ENCODE measurements around the gene NPAS3. TPM values are rescaled to one million over a fixed set of nuclear protein-coding genes. Genes with fewer than 3 reads are reported as not detected.

Gene NPAS3
- total and polyA plus RNA-seq, 2 of the 8 experiments (the other 6 are each of a cell fraction or from before 2014, with no cell fraction given) = 0.11 to 0.60 TPM

DNA sequence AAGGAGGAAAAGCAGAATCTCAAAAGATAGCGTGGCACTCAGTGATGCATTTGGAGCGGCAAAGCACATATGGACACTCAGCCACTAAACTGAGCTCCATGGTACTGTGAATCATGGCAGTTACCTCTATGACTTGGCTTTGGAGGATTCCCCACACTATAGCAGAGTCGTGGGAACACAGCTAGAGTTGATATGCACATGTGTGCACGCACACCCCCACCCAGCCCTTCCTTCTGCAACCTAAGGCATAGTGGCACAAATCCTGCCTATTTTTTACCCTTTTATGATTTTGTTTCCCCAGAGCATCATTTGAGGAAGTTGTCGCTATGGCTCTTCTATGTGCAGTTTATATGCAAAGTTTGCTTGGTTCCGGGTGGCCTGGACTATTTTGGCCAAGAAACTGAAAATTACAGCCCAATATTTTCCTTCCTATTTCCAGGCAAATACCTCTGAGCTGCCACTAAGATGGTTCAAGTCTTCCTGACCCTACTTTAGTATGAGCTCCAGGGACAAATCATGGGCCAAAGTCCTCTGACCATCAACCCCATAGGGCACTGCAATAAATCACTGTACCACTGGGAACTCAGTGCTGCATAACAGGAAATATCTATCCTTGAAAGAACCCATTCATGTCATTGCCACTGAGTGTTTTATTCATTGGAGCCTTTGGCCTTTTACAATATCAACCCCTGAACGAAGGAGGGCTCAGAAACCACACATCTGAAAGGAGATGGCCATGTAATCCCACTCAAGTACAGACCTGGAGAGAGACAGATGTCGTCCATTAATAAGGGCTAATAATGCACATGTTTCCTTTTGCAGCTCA is 834.7 kb downstream of the NPAS3 start (continued):
- no peak for TF ChIP-seq ASH2L (IDR thresholded peaks at IDR 0.05; ENCODE audit: low read length)

Measured in H1 (cell line).